B cell (primary cell): ENCODE measurements around the gene BABAM2. TPM values are rescaled to one million over a fixed set of nuclear protein-coding genes. Genes with fewer than 3 reads are reported as not detected.

Experiments used
- ATAC-seq: fragments of 200-7000 bp; cut with Tn5 transposase; one replicate; pipeline ENCODE4 v1.10.0; 2021; ENCODE audit warnings: low read depth, mild to moderate bottlenecking, moderate number of reproducible peaks, moderate library complexity
- CTCF ChIA-PET: fragments of 350-600 bp; sonication (Branson Sonifier 250); formaldehyde crosslinking; loops from one replicate; lab custom pipeline; 2021; ENCODE audit warnings: antibody characterized with exemption, inconsistent platforms; lab: Charles Lee
- POLR2A ChIA-PET: fragments of 350-600 bp; sonication (Branson Sonifier 250); formaldehyde crosslinking; loops from one replicate; lab custom pipeline; 2021; ENCODE audit warnings: antibody characterized with exemption; lab: Charles Lee
- DNase-seq: peaks from one replicate; pipeline ENCODE4 v3.0.0; 2013
- H2AFZ ChIP-seq: 2 replicates; pipeline ENCODE4 v1.6.1; 2012; ENCODE audit warnings: mild to moderate bottlenecking, low read depth, low read length; ENCODE audit not compliant: insufficient read depth, poor library complexity, severe bottlenecking
- H3K27ac ChIP-seq, 2 donors: 1 replicate in 1 of 2; 2 replicates in 1 of 2; pipeline ENCODE4 v1.5.1; 2012 to 2013; ENCODE audit warnings: low read length in 2 of 2, mild to moderate bottlenecking in 2 of 2, moderate library complexity in 1 of 2
- H3K27me3 ChIP-seq, 4 experiments: fragments of 200-600 bp in 1 of 4; sonication (generic) in 1 of 4; replicated peaks in 1 of 4; 1 replicate in 2 of 4; 2 replicates in 2 of 4; pipeline versions ENCODE4 v1.6.1 to v1.7.0; 2013 to 2016; ENCODE audit warnings: low read length in 3 of 4, mild to moderate bottlenecking in 2 of 4, mixed read lengths in 1 of 4, moderate library complexity in 1 of 4; ENCODE audit not compliant: insufficient read depth in 4 of 4, control insufficient read depth in 3 of 4; ENCODE audit errors: control extremely low read depth in 1 of 4
- H3K36me3 ChIP-seq, 2 experiments: replicated peaks in 1 of 2; 1 replicate in 1 of 2; 2 replicates in 1 of 2; pipeline versions ENCODE4 v1.6.1 to v1.7.1; 2013; ENCODE audit warnings: low read length in 1 of 2; ENCODE audit not compliant: insufficient read depth in 2 of 2, control insufficient read depth in 1 of 2; ENCODE audit errors: control extremely low read depth in 1 of 2, extremely low read depth in 1 of 2
- H3K4me1 ChIP-seq, 2 donors: fragments of 200-600 bp in 1 of 2; sonication (generic) in 1 of 2; 1 replicate in 1 of 2; 2 replicates in 1 of 2; pipeline versions ENCODE4 v1.5.1 to v1.6.1; 2013 to 2017; ENCODE audit warnings: low read length in 2 of 2; ENCODE audit not compliant: control insufficient read depth in 2 of 2, insufficient read depth in 2 of 2
- H3K4me2 ChIP-seq: replicated peaks from 2 replicates; pipeline ENCODE3; 2012; ENCODE audit warnings: mild to moderate bottlenecking, low read depth, low read length; ENCODE audit not compliant: poor library complexity, severe bottlenecking
- H3K4me3 ChIP-seq, 5 experiments: fragments of 200-600 bp in 1 of 5; sonication (generic) in 1 of 5; 1 replicate in 3 of 5; 2 replicates in 2 of 5; pipeline versions ENCODE4 v1.5.1 to v1.7.0; 2011 to 2016; ENCODE audit warnings: low read length in 4 of 5, mild to moderate bottlenecking in 4 of 5, low read depth in 2 of 5, control low read depth in 1 of 5, moderate library complexity in 1 of 5; ENCODE audit not compliant: insufficient read depth in 1 of 5; ENCODE audit errors: control extremely low read depth in 1 of 5, extremely low read depth in 1 of 5
- H3K79me2 ChIP-seq: fragments of 200-600 bp; sonication (generic); one replicate; pipeline ENCODE4 v1.6.0; 2016; ENCODE audit warnings: low read length; ENCODE audit not compliant: control insufficient read depth, insufficient read depth
- H3K9ac ChIP-seq: fragments of 200-600 bp; sonication (generic); 2 replicates; pipeline ENCODE4 v1.6.1; 2017; ENCODE audit warnings: mild to moderate bottlenecking, low read length, moderate library complexity
- H3K9me3 ChIP-seq, 3 donors: one replicate each; pipeline versions ENCODE4 v1.6.1 to v1.7.1; 2013; ENCODE audit warnings: low read length in 2 of 3; ENCODE audit not compliant: control insufficient read depth in 2 of 3, insufficient read depth in 1 of 3; ENCODE audit errors: control extremely low read depth in 1 of 3
- H4K20me1 ChIP-seq: 2 replicates; pipeline ENCODE4 v1.6.0; 2012; ENCODE audit warnings: mild to moderate bottlenecking, low read length; ENCODE audit not compliant: insufficient read depth, control insufficient read depth, poor library complexity, severe bottlenecking
- H3K27ac Mint-ChIP-seq: one replicate; pipeline ENCODE4 v1.8.0; 2021; ENCODE audit warnings: mixed read lengths
- H3K27me3 Mint-ChIP-seq: one replicate; pipeline ENCODE4 v1.8.0; 2021; ENCODE audit warnings: mixed read lengths
- H3K4me1 Mint-ChIP-seq: one replicate; pipeline ENCODE4 v1.8.0; 2021; ENCODE audit warnings: mixed read lengths
- H3K4me3 Mint-ChIP-seq: one replicate; pipeline ENCODE4 v1.8.0; 2021; ENCODE audit warnings: mixed read lengths
- H3K9me3 Mint-ChIP-seq: one replicate; pipeline ENCODE4 v1.8.0; 2022; ENCODE audit warnings: mixed read lengths; ENCODE audit not compliant: insufficient read depth
- EZH2 ChIP-seq: IDR thresholded peaks from 2 replicates; pipeline ENCODE4 v1.6.1; 2012; ENCODE audit warnings: borderline replicate concordance, low read depth, mild to moderate bottlenecking, moderate library complexity, low read length; ENCODE audit not compliant: insufficient read depth, poor library complexity, severe bottlenecking
- WGBS: methylation state at CpG from one replicate; pipeline ENCODE4 v1.1.5; 2013; ENCODE audit warnings: missing lambda C conversion rate; ENCODE audit not compliant: insufficient coverage; 5-methylcytosine and 5-hydroxymethylcytosine counted together
- intact Hi-C: fragments of 100-400 bp; cut with micrococcal nuclease; formaldehyde crosslinking; loops from one replicate; pipeline ENCODE4 v1.10.0; 2022
- polyA plus RNA-seq: library from polyadenylated mRNA; depleted of rRNA; stranded (reverse); fragments of >200 nt; gene quantifications from 2 replicates; pipeline ENCODE4 v1.2.3, GENCODE V29; 2012
- total RNA-seq, 2 donors: library from RNA; stranded (reverse); fragments of 120-200 nt in 1 of 2; gene quantifications; 1 replicate in 1 of 2; 2 replicates in 1 of 2; pipeline versions ENCODE4 v1.2.3 to v1.2.4, GENCODE V29; 2013 to 2022
- TF ChIP-seq, protein P1 (sequence below): fragments of 200-600 bp; IDR thresholded peaks from one replicate; pipeline ENCODE4 v1.8.0; 2022; ENCODE audit warnings: antibody characterized with exemption, mild to moderate bottlenecking

BABAM2 gene
- total and polyA plus RNA-seq, 2 donors (not counting 1 experiment from before 2014, with no cell fraction given) = 22.3 to 69.6 TPM

GRCh38 chr2:27963472-27963871, 72.9 kb downstream of the BABAM2 start:
- no peak overlapping the region for H2AFZ ChIP-seq
- DNase-seq = no peak
- WGBS = no CpG with 5 or more reads among the region's 1 CpG
- H3K4me1 ChIP-seq = no peaks in the 10 kb centered on the region
- no peaks in the 10 kb centered on the region for H3K36me3 ChIP-seq
- CTCF ChIA-PET = interaction anchor here (1.3 kb wide), 1 partner anchor 8 kb away, joined by 5 read pairs; no protein-coding TSS in a partner anchor
- H3K4me3 Mint-ChIP-seq = no peak overlapping the region
- H3K4me1 Mint-ChIP-seq = peaks cover 12% of the 10 kb centered on the region
- peaks cover 9 to 17% (median 13%) of the 10 kb centered on the region in 3 donors for H3K9me3 ChIP-seq
- peaks cover 14% of the 10 kb centered on the region for H3K9me3 Mint-ChIP-seq
- no peak overlapping the region for H3K9ac ChIP-seq
- no peaks in the 10 kb centered on the region for H3K27me3 ChIP-seq
- H3K27ac ChIP-seq = no peak overlapping the region
- intact Hi-C loops = no loop called here
- peaks cover 21% of the 10 kb centered on the region for H3K79me2 ChIP-seq
- H3K4me3 ChIP-seq = no peak overlapping the region
- ATAC-seq = no peak
- H3K27me3 Mint-ChIP-seq = no peaks in the 10 kb centered on the region
- peaks cover 4% of the 10 kb centered on the region for H4K20me1 ChIP-seq
- H3K27ac Mint-ChIP-seq = no peak overlapping the region
- POLR2A ChIA-PET = no interaction called here
- TF ChIP-seq, protein P1, sequence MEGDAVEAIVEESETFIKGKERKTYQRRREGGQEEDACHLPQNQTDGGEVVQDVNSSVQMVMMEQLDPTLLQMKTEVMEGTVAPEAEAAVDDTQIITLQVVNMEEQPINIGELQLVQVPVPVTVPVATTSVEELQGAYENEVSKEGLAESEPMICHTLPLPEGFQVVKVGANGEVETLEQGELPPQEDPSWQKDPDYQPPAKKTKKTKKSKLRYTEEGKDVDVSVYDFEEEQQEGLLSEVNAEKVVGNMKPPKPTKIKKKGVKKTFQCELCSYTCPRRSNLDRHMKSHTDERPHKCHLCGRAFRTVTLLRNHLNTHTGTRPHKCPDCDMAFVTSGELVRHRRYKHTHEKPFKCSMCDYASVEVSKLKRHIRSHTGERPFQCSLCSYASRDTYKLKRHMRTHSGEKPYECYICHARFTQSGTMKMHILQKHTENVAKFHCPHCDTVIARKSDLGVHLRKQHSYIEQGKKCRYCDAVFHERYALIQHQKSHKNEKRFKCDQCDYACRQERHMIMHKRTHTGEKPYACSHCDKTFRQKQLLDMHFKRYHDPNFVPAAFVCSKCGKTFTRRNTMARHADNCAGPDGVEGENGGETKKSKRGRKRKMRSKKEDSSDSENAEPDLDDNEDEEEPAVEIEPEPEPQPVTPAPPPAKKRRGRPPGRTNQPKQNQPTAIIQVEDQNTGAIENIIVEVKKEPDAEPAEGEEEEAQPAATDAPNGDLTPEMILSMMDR = no peak
- no peak for TF ChIP-seq EZH2
- H3K4me2 ChIP-seq = no peak overlapping the region

DNA sequence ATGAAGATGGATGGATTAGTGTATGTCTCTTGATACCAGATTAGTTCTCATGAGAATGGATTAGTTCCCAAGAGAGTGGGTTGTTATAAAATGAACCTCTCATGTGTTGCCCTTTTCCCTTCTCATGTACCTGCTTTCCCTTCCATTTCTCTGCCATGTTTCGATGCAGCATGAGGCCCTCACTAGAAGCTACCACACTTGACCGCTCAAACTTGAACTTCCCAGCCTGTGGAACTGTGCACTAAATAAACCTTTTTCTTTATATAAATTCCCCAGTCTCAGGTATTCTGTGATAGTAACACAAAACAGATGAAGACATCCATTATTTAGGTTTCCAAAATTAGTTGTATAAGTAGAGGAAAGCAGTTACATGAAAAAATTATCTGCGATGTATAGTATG, 73.5 kb downstream of the BABAM2 start:
- Mint-ChIP-seq H3K4me1 (peaks cover 10% of the 10 kb centered on the region), H3K9me3 (peaks cover 17% of the 10 kb centered on the region), H3K4me3 (no peak overlapping the region), H3K27me3 (no peaks in the 10 kb centered on the region), H3K27ac (no peak overlapping the region)
- Histone ChIP-seq H3K79me2 (peaks cover 17% of the 10 kb centered on the region), H3K4me2 (no peak overlapping the region), H3K4me3 (no peak overlapping the region), H3K36me3 (no peaks in the 10 kb centered on the region), H3K27ac (no peak overlapping the region), H4K20me1 (peaks cover 4% of the 10 kb centered on the region), H3K27me3 (no peaks in the 10 kb centered on the region), H3K4me1 (no peaks in the 10 kb centered on the region), H3K9ac (no peak overlapping the region), H3K9me3 (peaks cover 9 to 19% (median 15%) of the 10 kb centered on the region in 3 donors), H2AFZ (no peak overlapping the region)
- intact Hi-C loops = no loop called here
- CTCF ChIA-PET = no interaction called here
- POLR2A ChIA-PET = no interaction called here
- WGBS = 86% methylated on average over 2 of the region's 3 CpGs
- no peak for TF ChIP-seq EZH2
- TF ChIP-seq, protein P1 = no peak
- DNase-seq (no peak), ATAC-seq (no peak)
